ENCODE data around the gene LPO.

DNA sequence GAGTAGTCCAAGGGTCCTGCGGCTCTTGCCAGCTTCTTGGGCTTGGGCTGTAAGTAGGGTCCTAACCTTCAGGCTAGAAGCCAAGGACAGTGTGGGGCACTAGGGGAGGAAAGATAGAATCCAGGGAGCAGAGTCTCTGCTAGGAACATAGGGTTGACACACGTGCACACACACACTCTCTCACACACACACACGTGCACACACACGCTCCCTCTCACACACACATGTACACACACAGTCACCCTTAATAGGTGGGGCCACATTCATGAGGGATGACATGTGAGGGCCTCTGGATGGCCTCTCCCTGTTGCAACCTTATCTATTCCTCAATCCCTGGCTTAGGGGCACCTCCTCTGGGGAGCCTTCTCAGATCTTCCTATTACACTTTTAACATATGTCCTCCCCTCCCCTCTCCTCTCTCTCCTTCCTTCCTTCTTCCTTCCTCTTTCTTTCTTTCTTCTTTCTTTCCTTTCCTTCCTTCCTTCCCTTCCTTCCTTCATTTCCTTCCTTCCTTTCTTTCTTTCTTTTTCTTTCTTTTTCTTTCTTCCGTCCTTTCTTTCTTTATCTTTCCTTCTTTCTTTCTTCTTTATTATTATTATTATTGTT is 42.8 kb upstream of the LPO start:
- no peak for TF ChIP-seq TAF1 (IDR thresholded peaks at IDR 0.05; ENCODE audit: borderline replicate concordance, insufficient read depth, low read length)
- TF ChIP-seq SIN3A (IDR thresholded peaks at IDR 0.05; ENCODE audit: borderline replicate concordance, insufficient read depth, low read length): no peak
- TF ChIP-seq, protein P1, sequence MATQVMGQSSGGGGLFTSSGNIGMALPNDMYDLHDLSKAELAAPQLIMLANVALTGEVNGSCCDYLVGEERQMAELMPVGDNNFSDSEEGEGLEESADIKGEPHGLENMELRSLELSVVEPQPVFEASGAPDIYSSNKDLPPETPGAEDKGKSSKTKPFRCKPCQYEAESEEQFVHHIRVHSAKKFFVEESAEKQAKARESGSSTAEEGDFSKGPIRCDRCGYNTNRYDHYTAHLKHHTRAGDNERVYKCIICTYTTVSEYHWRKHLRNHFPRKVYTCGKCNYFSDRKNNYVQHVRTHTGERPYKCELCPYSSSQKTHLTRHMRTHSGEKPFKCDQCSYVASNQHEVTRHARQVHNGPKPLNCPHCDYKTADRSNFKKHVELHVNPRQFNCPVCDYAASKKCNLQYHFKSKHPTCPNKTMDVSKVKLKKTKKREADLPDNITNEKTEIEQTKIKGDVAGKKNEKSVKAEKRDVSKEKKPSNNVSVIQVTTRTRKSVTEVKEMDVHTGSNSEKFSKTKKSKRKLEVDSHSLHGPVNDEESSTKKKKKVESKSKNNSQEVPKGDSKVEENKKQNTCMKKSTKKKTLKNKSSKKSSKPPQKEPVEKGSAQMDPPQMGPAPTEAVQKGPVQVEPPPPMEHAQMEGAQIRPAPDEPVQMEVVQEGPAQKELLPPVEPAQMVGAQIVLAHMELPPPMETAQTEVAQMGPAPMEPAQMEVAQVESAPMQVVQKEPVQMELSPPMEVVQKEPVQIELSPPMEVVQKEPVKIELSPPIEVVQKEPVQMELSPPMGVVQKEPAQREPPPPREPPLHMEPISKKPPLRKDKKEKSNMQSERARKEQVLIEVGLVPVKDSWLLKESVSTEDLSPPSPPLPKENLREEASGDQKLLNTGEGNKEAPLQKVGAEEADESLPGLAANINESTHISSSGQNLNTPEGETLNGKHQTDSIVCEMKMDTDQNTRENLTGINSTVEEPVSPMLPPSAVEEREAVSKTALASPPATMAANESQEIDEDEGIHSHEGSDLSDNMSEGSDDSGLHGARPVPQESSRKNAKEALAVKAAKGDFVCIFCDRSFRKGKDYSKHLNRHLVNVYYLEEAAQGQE (IDR thresholded peaks at IDR 0.05; ENCODE audit: insufficient read depth in 1 of 2, low read depth in 2 of 2, low read length in 2 of 2): no peak
- TF ChIP-seq POLR2AphosphoS5 (IDR thresholded peaks at IDR 0.05; ENCODE audit: low read depth, low read length): no peak
- TF ChIP-seq FOXP2 (optimal IDR thresholded peaks at IDR 0.05; ENCODE audit: borderline replicate concordance, extremely low read depth, extremely low read length, insufficient read depth): no peak

Measured in PFSK-1 (cell line).